Upper lobe of left lung (tissue), 4 donors: ENCODE results near the gene NEK1.

Experiments
- EP300 ChIP-seq, 4 donors: sonication (generic); formaldehyde crosslinking; IDR thresholded peaks; one replicate each; pipeline ENCODE4 v1.5.1; 2017; ENCODE audit warnings: antibody characterized with exemption in 4 of 4, control low read depth in 2 of 4
- POLR2AphosphoS5 ChIP-seq, 2 donors: sonication (generic); formaldehyde crosslinking; IDR thresholded peaks; one replicate each; pipeline ENCODE4 v1.5.1; 2017; ENCODE audit warnings: antibody characterized with exemption in 2 of 2
- TF ChIP-seq, protein P1 (sequence below), 6 experiments: fragments of 450-650 bp in 4 of 6; fragments of 200-600 bp in 2 of 6; sonication (generic) in 2 of 6; IDR thresholded peaks; one replicate each; pipeline ENCODE4 v1.5.1; 2016 to 2019; ENCODE audit warnings: antibody characterized with exemption in 6 of 6

DNA sequence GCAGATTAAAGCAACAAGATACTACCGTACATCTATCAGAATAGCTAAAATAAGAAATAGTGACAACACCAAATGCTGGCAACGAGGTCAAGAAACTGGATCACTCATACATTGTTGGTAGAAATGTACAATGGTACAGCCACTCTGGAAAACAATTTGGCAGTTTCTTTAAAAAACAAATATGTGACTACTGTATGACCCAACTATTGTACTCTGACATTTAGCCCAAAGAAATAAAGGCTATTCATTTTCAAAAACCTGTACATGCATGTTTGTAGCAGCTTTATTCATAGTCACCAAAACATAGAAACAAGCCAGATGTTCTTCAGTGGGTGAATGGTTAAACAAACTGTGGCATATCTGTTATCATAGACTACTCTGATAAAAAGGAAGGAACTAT, 16.2 kb upstream of the NEK1 start:
- TF ChIP-seq, protein P1, sequence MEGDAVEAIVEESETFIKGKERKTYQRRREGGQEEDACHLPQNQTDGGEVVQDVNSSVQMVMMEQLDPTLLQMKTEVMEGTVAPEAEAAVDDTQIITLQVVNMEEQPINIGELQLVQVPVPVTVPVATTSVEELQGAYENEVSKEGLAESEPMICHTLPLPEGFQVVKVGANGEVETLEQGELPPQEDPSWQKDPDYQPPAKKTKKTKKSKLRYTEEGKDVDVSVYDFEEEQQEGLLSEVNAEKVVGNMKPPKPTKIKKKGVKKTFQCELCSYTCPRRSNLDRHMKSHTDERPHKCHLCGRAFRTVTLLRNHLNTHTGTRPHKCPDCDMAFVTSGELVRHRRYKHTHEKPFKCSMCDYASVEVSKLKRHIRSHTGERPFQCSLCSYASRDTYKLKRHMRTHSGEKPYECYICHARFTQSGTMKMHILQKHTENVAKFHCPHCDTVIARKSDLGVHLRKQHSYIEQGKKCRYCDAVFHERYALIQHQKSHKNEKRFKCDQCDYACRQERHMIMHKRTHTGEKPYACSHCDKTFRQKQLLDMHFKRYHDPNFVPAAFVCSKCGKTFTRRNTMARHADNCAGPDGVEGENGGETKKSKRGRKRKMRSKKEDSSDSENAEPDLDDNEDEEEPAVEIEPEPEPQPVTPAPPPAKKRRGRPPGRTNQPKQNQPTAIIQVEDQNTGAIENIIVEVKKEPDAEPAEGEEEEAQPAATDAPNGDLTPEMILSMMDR (IDR thresholded peaks at IDR 0.05): no peak
- TF ChIP-seq EP300 (IDR thresholded peaks at IDR 0.05): no peak
- no peak for TF ChIP-seq POLR2AphosphoS5 (IDR thresholded peaks at IDR 0.05)
